Measurements from ENCODE around the gene CACNB4.

CACNB4 gene

DNA sequence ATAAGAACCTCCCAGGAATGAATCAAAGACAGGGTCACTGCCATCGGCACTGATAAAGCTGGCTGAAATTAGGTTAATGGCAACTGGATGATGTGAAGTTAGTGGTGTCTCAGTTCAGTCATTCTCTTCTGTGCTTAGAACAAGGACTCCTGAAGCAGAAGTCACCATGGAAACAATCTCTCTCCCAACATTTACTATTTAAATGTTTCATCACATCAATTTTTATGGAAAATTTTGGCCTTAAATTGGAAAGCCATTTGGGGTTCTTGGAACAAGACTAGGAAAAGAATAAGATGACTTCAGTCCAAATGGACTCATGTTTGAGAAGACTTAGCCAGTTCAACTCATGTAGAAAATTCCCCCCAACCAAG, 255.2 kb downstream of the CACNB4 start:
- Histone ChIP-seq H3K27ac (ENCODE audit: low read length, poor library complexity, severe bottlenecking) (no peak overlapping the region), H2AK5ac (ENCODE audit: low read length, severe bottlenecking) (no peak overlapping the region), H3K4me3 (ENCODE audit: insufficient read depth in 1 of 2, low read depth in 1 of 2, low read length in 2 of 2) (no peak overlapping the region), H3K4me1 (ENCODE audit: control insufficient read depth, insufficient read depth, low read depth, low read length) (no peaks in the 10 kb centered on the region), H3K9me3 (ENCODE audit: control insufficient read depth, low read length) (no peaks in the 10 kb centered on the region), H2AFZ (ENCODE audit: low read depth, low read length) (no peak overlapping the region), H3K14ac (ENCODE audit: low read length in 2 of 2) (no peak overlapping the region), H3K18ac (ENCODE audit: low read depth in 1 of 2, low read length in 2 of 2) (no peak overlapping the region), H3K4me2 (ENCODE audit: low read length, poor library complexity, severe bottlenecking) (no peak overlapping the region), H4K8ac (ENCODE audit: low read length) (no peak overlapping the region), H3K36me3 (ENCODE audit: control insufficient read depth in 1 of 2, insufficient read depth in 2 of 2, low read depth in 1 of 2, low read length in 2 of 2) (no peaks in the 10 kb centered on the region), H3K9ac (ENCODE audit: low read length) (no peak overlapping the region), H2BK15ac (ENCODE audit: low read depth, poor library complexity, severe bottlenecking) (no peak overlapping the region), H2BK120ac (ENCODE audit: low read depth, low read length) (no peak overlapping the region), H4K91ac (ENCODE audit: low read length) (no peak overlapping the region), H3K27me3 (ENCODE audit: control insufficient read depth in 1 of 2, insufficient read depth in 1 of 2, low read length in 2 of 2) (no peaks in the 10 kb centered on the region), H2BK5ac (ENCODE audit: low read depth, low read length, poor library complexity, severe bottlenecking) (no peak overlapping the region), H3K23ac (ENCODE audit: low read length in 2 of 2) (no peak overlapping the region), H3K79me1 (replicated peaks; ENCODE audit: low read length, poor library complexity, severe bottlenecking) (no peaks in the 10 kb centered on the region), H3K4ac (ENCODE audit: low read depth in 1 of 2, low read length in 2 of 2) (no peak overlapping the region), H2BK12ac (ENCODE audit: low read length in 2 of 2) (no peak overlapping the region)
- WGBS: no CpG with 5 or more reads among the region's 1 CpG
- no peak for DNase-seq

DNA sequence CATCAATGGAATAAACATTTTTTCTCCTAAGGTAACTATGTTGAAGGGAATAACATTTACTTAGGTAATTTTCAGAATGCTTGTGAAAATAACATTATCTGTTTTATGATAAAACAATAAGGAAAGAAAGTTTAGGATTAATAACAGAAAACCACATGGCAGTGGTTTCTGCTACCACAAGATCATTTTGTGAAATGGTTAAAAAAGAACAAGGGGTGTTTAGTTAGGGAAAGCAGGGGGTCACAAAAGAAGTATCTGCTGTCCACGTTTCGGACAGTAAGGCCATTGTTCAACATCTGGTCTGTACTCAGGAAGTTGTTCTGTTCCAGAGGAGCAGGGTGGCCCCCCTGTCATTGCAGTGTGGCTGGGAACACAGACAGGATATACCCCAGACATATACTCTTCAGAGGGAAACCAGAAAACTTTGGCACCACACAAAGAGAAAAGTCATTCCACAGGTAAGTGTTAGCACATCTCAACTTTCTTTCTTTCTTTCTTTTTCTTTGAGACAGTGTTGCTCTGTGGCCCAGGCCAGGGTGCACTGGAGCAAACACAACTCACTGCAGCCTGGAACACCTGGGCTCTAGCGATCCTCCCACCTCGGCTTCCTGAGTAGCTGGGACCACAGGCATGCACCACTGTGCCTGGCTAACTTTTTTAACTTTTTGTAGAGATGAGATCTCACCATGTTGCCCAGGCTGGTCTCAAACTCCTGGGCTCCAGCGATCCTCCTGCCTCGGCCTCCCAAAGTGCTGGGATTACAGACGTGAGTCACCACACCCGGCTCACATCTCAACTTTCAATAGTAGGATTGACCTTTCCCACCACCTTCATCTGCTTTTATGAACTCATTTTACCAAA, 255.8 kb downstream of the CACNB4 start:
- Histone ChIP-seq H4K8ac (ENCODE audit: low read length) (no peak overlapping the region), H3K14ac (ENCODE audit: low read length in 2 of 2) (no peak overlapping the region), H2AFZ (ENCODE audit: low read depth, low read length) (no peak overlapping the region), H3K27me3 (ENCODE audit: control insufficient read depth in 1 of 2, insufficient read depth in 1 of 2, low read length in 2 of 2) (no peaks in the 10 kb centered on the region), H2BK120ac (ENCODE audit: low read depth, low read length) (no peak overlapping the region), H3K23ac (ENCODE audit: low read length in 2 of 2) (no peak overlapping the region), H3K4ac (ENCODE audit: low read depth in 1 of 2, low read length in 2 of 2) (no peak overlapping the region), H3K79me1 (replicated peaks; ENCODE audit: low read length, poor library complexity, severe bottlenecking) (no peaks in the 10 kb centered on the region), H2AK5ac (ENCODE audit: low read length, severe bottlenecking) (no peak overlapping the region), H3K4me1 (ENCODE audit: control insufficient read depth, insufficient read depth, low read depth, low read length) (no peaks in the 10 kb centered on the region), H3K9ac (ENCODE audit: low read length) (no peak overlapping the region), H3K4me3 (ENCODE audit: insufficient read depth in 1 of 2, low read depth in 1 of 2, low read length in 2 of 2) (no peak overlapping the region), H3K9me3 (ENCODE audit: control insufficient read depth, low read length) (no peaks in the 10 kb centered on the region), H3K36me3 (ENCODE audit: control insufficient read depth in 1 of 2, insufficient read depth in 2 of 2, low read depth in 1 of 2, low read length in 2 of 2) (no peaks in the 10 kb centered on the region), H2BK5ac (ENCODE audit: low read depth, low read length, poor library complexity, severe bottlenecking) (no peak overlapping the region), H4K91ac (ENCODE audit: low read length) (no peak overlapping the region), H2BK15ac (ENCODE audit: low read depth, poor library complexity, severe bottlenecking) (no peak overlapping the region), H3K18ac (ENCODE audit: low read depth in 1 of 2, low read length in 2 of 2) (no peak overlapping the region), H3K4me2 (ENCODE audit: low read length, poor library complexity, severe bottlenecking) (no peak overlapping the region), H2BK12ac (ENCODE audit: low read length in 2 of 2) (no peak overlapping the region), H3K27ac (ENCODE audit: low read length, poor library complexity, severe bottlenecking) (no peak overlapping the region)
- no peak for DNase-seq
- 73% methylated on average over 8 of the region's 8 CpGs for WGBS

DNA sequence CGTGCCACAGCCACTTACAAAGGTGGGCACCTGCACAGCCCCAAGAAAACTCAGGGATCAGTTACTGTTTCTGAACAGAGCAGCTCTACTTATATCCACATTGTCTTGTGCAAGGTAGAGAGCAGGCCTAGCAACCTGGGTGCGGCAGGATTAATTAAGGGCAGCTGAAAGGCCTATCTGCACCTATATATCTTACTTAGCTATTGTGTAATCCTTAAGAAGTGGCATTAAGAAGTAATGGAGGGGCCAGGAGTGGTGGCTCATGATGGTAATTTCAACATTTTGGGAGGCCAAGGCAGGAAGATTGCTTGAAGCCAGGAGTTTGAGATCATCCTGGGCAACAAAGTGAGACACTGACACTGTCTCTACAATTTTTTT, 257.8 kb downstream of the CACNB4 start:
- H3K9me3 ChIP-seq (ENCODE audit: control insufficient read depth, low read length): no peaks in the 10 kb centered on the region
- H2BK12ac ChIP-seq (ENCODE audit: low read length in 2 of 2): no peak overlapping the region
- H2BK120ac ChIP-seq (ENCODE audit: low read depth, low read length): no peak overlapping the region
- no peak overlapping the region for H3K27ac ChIP-seq (ENCODE audit: low read length, poor library complexity, severe bottlenecking)
- no peak overlapping the region for H3K9ac ChIP-seq (ENCODE audit: low read length)
- H3K36me3 ChIP-seq (ENCODE audit: control insufficient read depth in 1 of 2, insufficient read depth in 2 of 2, low read depth in 1 of 2, low read length in 2 of 2): no peaks in the 10 kb centered on the region
- H3K27me3 ChIP-seq (ENCODE audit: control insufficient read depth in 1 of 2, insufficient read depth in 1 of 2, low read length in 2 of 2): no peaks in the 10 kb centered on the region
- H3K18ac ChIP-seq (ENCODE audit: low read depth in 1 of 2, low read length in 2 of 2): no peak overlapping the region
- no peak overlapping the region for H2AK5ac ChIP-seq (ENCODE audit: low read length, severe bottlenecking)
- H3K79me1 ChIP-seq (replicated peaks; ENCODE audit: low read length, poor library complexity, severe bottlenecking): no peaks in the 10 kb centered on the region
- no peak overlapping the region for H2AFZ ChIP-seq (ENCODE audit: low read depth, low read length)
- H3K4me1 ChIP-seq (ENCODE audit: control insufficient read depth, insufficient read depth, low read depth, low read length): no peaks in the 10 kb centered on the region
- H2BK5ac ChIP-seq (ENCODE audit: low read depth, low read length, poor library complexity, severe bottlenecking): no peak overlapping the region
- H3K4me3 ChIP-seq (ENCODE audit: insufficient read depth in 1 of 2, low read depth in 1 of 2, low read length in 2 of 2): no peak overlapping the region
- H3K4ac ChIP-seq (ENCODE audit: low read depth in 1 of 2, low read length in 2 of 2): no peak overlapping the region
- DNase-seq: no peak
- WGBS: 83% methylated on average over 1 of the region's 2 CpGs
- H4K8ac ChIP-seq (ENCODE audit: low read length): no peak overlapping the region
- H4K91ac ChIP-seq (ENCODE audit: low read length): no peak overlapping the region
- no peak overlapping the region for H3K23ac ChIP-seq (ENCODE audit: low read length in 2 of 2)
- no peak overlapping the region for H3K14ac ChIP-seq (ENCODE audit: low read length in 2 of 2)
- H3K4me2 ChIP-seq (ENCODE audit: low read length, poor library complexity, severe bottlenecking): no peak overlapping the region
- H2BK15ac ChIP-seq (ENCODE audit: low read depth, poor library complexity, severe bottlenecking): no peak overlapping the region

DNA sequence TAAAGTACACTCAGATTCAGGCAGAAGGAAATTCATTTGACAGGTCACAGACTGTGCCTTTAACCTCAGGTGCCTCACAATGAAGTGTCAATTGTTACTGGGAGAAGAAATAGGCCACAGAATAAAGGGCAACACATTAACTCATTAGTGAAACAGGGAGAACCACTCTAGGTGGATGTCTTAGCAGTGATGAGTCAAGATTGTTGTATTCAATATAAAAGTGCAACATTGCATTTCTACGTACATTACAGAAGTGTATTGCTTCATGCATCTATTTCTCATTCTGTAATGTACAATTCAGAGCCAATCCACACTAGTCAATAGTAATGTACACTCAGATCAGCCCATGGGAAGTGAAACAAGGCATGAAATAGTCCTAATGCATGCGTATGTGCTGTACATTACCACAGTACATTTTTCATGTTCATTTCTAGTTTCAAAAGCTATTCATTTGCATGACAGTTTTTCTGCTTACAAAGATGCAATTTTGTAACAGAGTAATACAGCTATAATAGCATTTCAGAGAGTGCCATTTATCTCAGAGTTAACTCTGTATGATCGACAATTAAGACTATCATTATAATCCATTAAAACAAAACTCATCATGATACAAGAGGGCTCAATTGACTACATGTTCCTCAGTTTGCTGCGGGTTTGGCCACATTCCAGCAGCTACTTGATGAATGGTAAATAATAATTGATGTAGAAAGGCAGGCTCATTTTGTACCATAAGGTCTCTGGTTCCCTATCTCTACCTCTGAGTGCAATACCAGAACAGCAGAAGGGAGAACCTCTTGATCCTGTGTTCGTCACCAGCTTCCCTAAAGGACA, 258.4 kb downstream of the CACNB4 start:
- no peak overlapping the region for H4K8ac ChIP-seq (ENCODE audit: low read length)
- H2AK5ac ChIP-seq (ENCODE audit: low read length, severe bottlenecking): no peak overlapping the region
- H2BK15ac ChIP-seq (ENCODE audit: low read depth, poor library complexity, severe bottlenecking): no peak overlapping the region
- no peak overlapping the region for H2BK5ac ChIP-seq (ENCODE audit: low read depth, low read length, poor library complexity, severe bottlenecking)
- H3K4me3 ChIP-seq (ENCODE audit: insufficient read depth in 1 of 2, low read depth in 1 of 2, low read length in 2 of 2): no peak overlapping the region
- no peak overlapping the region for H3K23ac ChIP-seq (ENCODE audit: low read length in 2 of 2)
- no peak overlapping the region for H3K9ac ChIP-seq (ENCODE audit: low read length)
- no peak overlapping the region for H3K18ac ChIP-seq (ENCODE audit: low read depth in 1 of 2, low read length in 2 of 2)
- 100% methylated on average over 4 of the region's 5 CpGs for WGBS
- no peaks in the 10 kb centered on the region for H3K27me3 ChIP-seq (ENCODE audit: control insufficient read depth in 1 of 2, insufficient read depth in 1 of 2, low read length in 2 of 2)
- no peaks in the 10 kb centered on the region for H3K4me1 ChIP-seq (ENCODE audit: control insufficient read depth, insufficient read depth, low read depth, low read length)
- no peak overlapping the region for H3K4me2 ChIP-seq (ENCODE audit: low read length, poor library complexity, severe bottlenecking)
- no peaks in the 10 kb centered on the region for H3K9me3 ChIP-seq (ENCODE audit: control insufficient read depth, low read length)
- H3K79me1 ChIP-seq (replicated peaks; ENCODE audit: low read length, poor library complexity, severe bottlenecking): no peaks in the 10 kb centered on the region
- no peak for DNase-seq
- no peak overlapping the region for H3K4ac ChIP-seq (ENCODE audit: low read depth in 1 of 2, low read length in 2 of 2)
- no peak overlapping the region for H2BK12ac ChIP-seq (ENCODE audit: low read length in 2 of 2)
- no peak overlapping the region for H2AFZ ChIP-seq (ENCODE audit: low read depth, low read length)
- no peaks in the 10 kb centered on the region for H3K36me3 ChIP-seq (ENCODE audit: control insufficient read depth in 1 of 2, insufficient read depth in 2 of 2, low read depth in 1 of 2, low read length in 2 of 2)
- no peak overlapping the region for H3K14ac ChIP-seq (ENCODE audit: low read length in 2 of 2)
- H3K27ac ChIP-seq (ENCODE audit: low read length, poor library complexity, severe bottlenecking): no peak overlapping the region
- no peak overlapping the region for H2BK120ac ChIP-seq (ENCODE audit: low read depth, low read length)
- no peak overlapping the region for H4K91ac ChIP-seq (ENCODE audit: low read length)

All from mesenchymal stem cell (in vitro differentiated cells and primary cell).